Measurements from ENCODE around the gene PRAMEF14. TPM values are rescaled to one million over a fixed set of nuclear protein-coding genes. Genes with fewer than 3 reads are reported as not detected.
"Not testable (repeated sequence)": the region's sequence is repeated elsewhere in the genome, so short reads cannot be mapped to it uniquely, and the experiment has no call there.

PRAMEF14 gene
- total RNA-seq, 1 experiment from 2014 or later, result not detected

- H3K27me3 Mint-ChIP-seq (ENCODE audit: unreplicated experiment); DNase-seq; intact Hi-C loops (cut with micrococcal nuclease; ENCODE audit: unreplicated experiment); H3K4me1 Mint-ChIP-seq (ENCODE audit: low read depth, unreplicated experiment); H3K36me3 Mint-ChIP-seq (ENCODE audit: insufficient read depth, unreplicated experiment); H3K27ac Mint-ChIP-seq (ENCODE audit: unreplicated experiment); BruUV-seq (replicated peaks); CTCF ChIA-PET; H3K4me3 Mint-ChIP-seq (ENCODE audit: low read depth, unreplicated experiment); H3K9me3 Mint-ChIP-seq (ENCODE audit: low read depth, unreplicated experiment): not testable (repeated sequence)
Observed at GRCh38 chr1:13362364-13362763, 15.4 kb upstream of the PRAMEF14 start.

- H3K36me3 Mint-ChIP-seq (ENCODE audit: insufficient read depth, unreplicated experiment); H3K27me3 Mint-ChIP-seq (ENCODE audit: unreplicated experiment); CTCF ChIA-PET; H3K27ac Mint-ChIP-seq (ENCODE audit: unreplicated experiment); H3K4me3 Mint-ChIP-seq (ENCODE audit: low read depth, unreplicated experiment); H3K4me1 Mint-ChIP-seq (ENCODE audit: low read depth, unreplicated experiment); H3K9me3 Mint-ChIP-seq (ENCODE audit: low read depth, unreplicated experiment); BruUV-seq (replicated peaks): not testable (repeated sequence)
- intact Hi-C loops (cut with micrococcal nuclease; ENCODE audit: unreplicated experiment), result loop anchor here (5.0 kb wide), 2 partner anchors 66 to 606 kb away; no protein-coding TSS in a partner anchor
- DNase-seq, result peak; percentile 26
Observed at GRCh38 chr1:13356774-13357173, 9.8 kb upstream of the PRAMEF14 start.

GRCh38 chr1:13354475-13354874, 7.5 kb upstream of the PRAMEF14 start:
- H3K36me3 Mint-ChIP-seq (ENCODE audit: insufficient read depth, unreplicated experiment); H3K4me3 Mint-ChIP-seq (ENCODE audit: low read depth, unreplicated experiment); CTCF ChIA-PET; H3K27me3 Mint-ChIP-seq (ENCODE audit: unreplicated experiment); H3K9me3 Mint-ChIP-seq (ENCODE audit: low read depth, unreplicated experiment); intact Hi-C loops (cut with micrococcal nuclease; ENCODE audit: unreplicated experiment); H3K27ac Mint-ChIP-seq (ENCODE audit: unreplicated experiment); H3K4me1 Mint-ChIP-seq (ENCODE audit: low read depth, unreplicated experiment); DNase-seq; BruUV-seq (replicated peaks): not testable (repeated sequence)

GRCh38 chr1:13353476-13353875, 6.5 kb upstream of the PRAMEF14 start:
- H3K4me3 Mint-ChIP-seq (ENCODE audit: low read depth, unreplicated experiment); CTCF ChIA-PET; H3K9me3 Mint-ChIP-seq (ENCODE audit: low read depth, unreplicated experiment); BruUV-seq (replicated peaks); H3K36me3 Mint-ChIP-seq (ENCODE audit: insufficient read depth, unreplicated experiment); H3K4me1 Mint-ChIP-seq (ENCODE audit: low read depth, unreplicated experiment); intact Hi-C loops (cut with micrococcal nuclease; ENCODE audit: unreplicated experiment); H3K27ac Mint-ChIP-seq (ENCODE audit: unreplicated experiment); H3K27me3 Mint-ChIP-seq (ENCODE audit: unreplicated experiment): not testable (repeated sequence)
- DNase-seq, result peak; percentile 1

- H3K9me3 Mint-ChIP-seq (ENCODE audit: low read depth, unreplicated experiment); BruUV-seq (replicated peaks); H3K4me1 Mint-ChIP-seq (ENCODE audit: low read depth, unreplicated experiment); intact Hi-C loops (cut with micrococcal nuclease; ENCODE audit: unreplicated experiment); DNase-seq; CTCF ChIA-PET; H3K27ac Mint-ChIP-seq (ENCODE audit: unreplicated experiment); H3K36me3 Mint-ChIP-seq (ENCODE audit: insufficient read depth, unreplicated experiment); H3K4me3 Mint-ChIP-seq (ENCODE audit: low read depth, unreplicated experiment); H3K27me3 Mint-ChIP-seq (ENCODE audit: unreplicated experiment): not testable (repeated sequence)
Observed at GRCh38 chr1:13342496-13342895, 4.4 kb downstream of the PRAMEF14 start.

GRCh38 chr1:13315281-13315680, 31.7 kb downstream of the PRAMEF14 start, which contains the start of gene PRAMEF15:
TSS of gene PRAMEF15 (plus strand) at chr1:13315581. CDS start at chr1:13318408, 2,827 bp downstream.
- H3K9me3 Mint-ChIP-seq (ENCODE audit: low read depth, unreplicated experiment); BruUV-seq (replicated peaks); intact Hi-C loops (cut with micrococcal nuclease; ENCODE audit: unreplicated experiment): not testable (repeated sequence)

GRCh38 chr1:13303239-13303638, 43.7 kb downstream of the PRAMEF14 start, which contains the start of gene PRAMEF33:
TSS of gene PRAMEF33 (plus strand) at chr1:13303539. CDS start at chr1:13305955, 2,416 bp downstream.
- DNase-seq; H3K4me1 Mint-ChIP-seq (ENCODE audit: low read depth, unreplicated experiment); intact Hi-C loops (cut with micrococcal nuclease; ENCODE audit: unreplicated experiment); CTCF ChIA-PET; H3K9me3 Mint-ChIP-seq (ENCODE audit: low read depth, unreplicated experiment); H3K27me3 Mint-ChIP-seq (ENCODE audit: unreplicated experiment); H3K36me3 Mint-ChIP-seq (ENCODE audit: insufficient read depth, unreplicated experiment); H3K27ac Mint-ChIP-seq (ENCODE audit: unreplicated experiment); H3K4me3 Mint-ChIP-seq (ENCODE audit: low read depth, unreplicated experiment); BruUV-seq (replicated peaks): not testable (repeated sequence)

More at GRCh38 chr1:13315281-13315680, 31.7 kb downstream of the PRAMEF14 start, which contains the start of gene PRAMEF15:
- H3K27ac Mint-ChIP-seq (ENCODE audit: unreplicated experiment); H3K4me1 Mint-ChIP-seq (ENCODE audit: low read depth, unreplicated experiment); H3K4me3 Mint-ChIP-seq (ENCODE audit: low read depth, unreplicated experiment); CTCF ChIA-PET; H3K36me3 Mint-ChIP-seq (ENCODE audit: insufficient read depth, unreplicated experiment); DNase-seq; H3K27me3 Mint-ChIP-seq (ENCODE audit: unreplicated experiment): not testable (repeated sequence)

GRCh38 chr1:13302197-13302596, 44.7 kb downstream of the PRAMEF14 start:
- intact Hi-C loops (cut with micrococcal nuclease; ENCODE audit: unreplicated experiment); H3K4me1 Mint-ChIP-seq (ENCODE audit: low read depth, unreplicated experiment); H3K4me3 Mint-ChIP-seq (ENCODE audit: low read depth, unreplicated experiment); CTCF ChIA-PET; H3K9me3 Mint-ChIP-seq (ENCODE audit: low read depth, unreplicated experiment); H3K27ac Mint-ChIP-seq (ENCODE audit: unreplicated experiment); H3K27me3 Mint-ChIP-seq (ENCODE audit: unreplicated experiment); DNase-seq; H3K36me3 Mint-ChIP-seq (ENCODE audit: insufficient read depth, unreplicated experiment); BruUV-seq (replicated peaks): not testable (repeated sequence)

- H3K36me3 Mint-ChIP-seq (ENCODE audit: insufficient read depth, unreplicated experiment); H3K4me1 Mint-ChIP-seq (ENCODE audit: low read depth, unreplicated experiment); BruUV-seq (replicated peaks); DNase-seq; H3K27me3 Mint-ChIP-seq (ENCODE audit: unreplicated experiment); CTCF ChIA-PET; H3K4me3 Mint-ChIP-seq (ENCODE audit: low read depth, unreplicated experiment); H3K9me3 Mint-ChIP-seq (ENCODE audit: low read depth, unreplicated experiment); H3K27ac Mint-ChIP-seq (ENCODE audit: unreplicated experiment); intact Hi-C loops (cut with micrococcal nuclease; ENCODE audit: unreplicated experiment): not testable (repeated sequence)
Observed at GRCh38 chr1:13298699-13299098, 48.2 kb downstream of the PRAMEF14 start.

- CTCF ChIA-PET; DNase-seq; H3K4me3 Mint-ChIP-seq (ENCODE audit: low read depth, unreplicated experiment); H3K4me1 Mint-ChIP-seq (ENCODE audit: low read depth, unreplicated experiment); H3K9me3 Mint-ChIP-seq (ENCODE audit: low read depth, unreplicated experiment); BruUV-seq (replicated peaks); H3K36me3 Mint-ChIP-seq (ENCODE audit: insufficient read depth, unreplicated experiment); intact Hi-C loops (cut with micrococcal nuclease; ENCODE audit: unreplicated experiment); H3K27me3 Mint-ChIP-seq (ENCODE audit: unreplicated experiment); H3K27ac Mint-ChIP-seq (ENCODE audit: unreplicated experiment): not testable (repeated sequence)
Observed at GRCh38 chr1:13297216-13297931, 49.6 kb downstream of the PRAMEF14 start.

Measured in Calu3 (cell line).